ENCODE data around the gene KLK7.
"Not testable (repeated sequence)": the region's sequence is repeated elsewhere in the genome, so short reads cannot be mapped to it uniquely, and the experiment has no call there.

KLK7 gene

GRCh38 chr19:51012661-51013190 is 29.0 kb upstream of the KLK7 start:
- no peak for DNase-seq (ENCODE audit: low read depth, low spot score)

- no peak for DNase-seq (ENCODE audit: low read depth, low spot score)
These were observed 26.5 kb upstream of the KLK7 start for GRCh38 chr19:51010066-51010795.

DNA sequence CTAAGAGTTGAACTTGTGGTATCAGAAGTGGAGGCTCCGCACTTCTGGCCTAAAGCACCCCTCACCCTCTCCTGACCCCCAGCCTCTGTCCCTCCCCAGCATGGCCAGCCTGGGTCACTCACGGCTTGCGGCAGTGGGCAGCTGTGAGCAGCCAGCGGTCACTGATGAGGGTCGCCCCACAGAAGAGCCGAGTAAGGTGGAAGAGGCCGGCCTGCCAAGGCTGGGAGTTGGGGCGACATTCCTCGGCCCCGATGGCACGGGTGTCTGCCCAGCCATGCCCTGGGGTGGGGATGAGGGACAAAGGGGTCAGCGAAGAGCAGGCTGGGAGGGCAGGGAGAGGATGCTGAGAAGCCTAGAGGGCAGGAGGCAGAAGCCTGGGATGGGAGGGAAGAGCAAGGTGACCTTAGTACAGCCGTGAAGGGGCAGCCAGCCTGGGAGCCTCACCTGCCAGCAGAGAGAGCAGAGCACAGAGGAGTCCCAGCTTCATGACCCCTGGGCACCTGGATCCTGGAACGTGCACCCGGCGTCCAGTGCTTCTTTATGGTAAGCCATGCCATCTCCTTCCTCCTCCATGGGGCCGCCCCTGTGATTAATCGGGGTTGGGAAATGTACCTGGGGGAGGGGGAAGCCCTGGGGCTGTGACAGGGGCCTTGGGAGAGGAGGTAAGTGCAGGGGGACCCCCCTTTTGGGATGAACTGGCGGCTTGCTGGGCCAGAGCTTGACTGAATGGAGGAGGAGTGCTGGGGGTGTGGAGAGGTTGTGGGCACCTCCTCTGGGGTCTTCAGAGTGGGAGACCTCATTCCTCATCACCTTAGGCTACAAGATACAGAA is 25.6 kb upstream of the KLK7 start:
- DNase-seq (ENCODE audit: low read depth, low spot score): no peak

DNA sequence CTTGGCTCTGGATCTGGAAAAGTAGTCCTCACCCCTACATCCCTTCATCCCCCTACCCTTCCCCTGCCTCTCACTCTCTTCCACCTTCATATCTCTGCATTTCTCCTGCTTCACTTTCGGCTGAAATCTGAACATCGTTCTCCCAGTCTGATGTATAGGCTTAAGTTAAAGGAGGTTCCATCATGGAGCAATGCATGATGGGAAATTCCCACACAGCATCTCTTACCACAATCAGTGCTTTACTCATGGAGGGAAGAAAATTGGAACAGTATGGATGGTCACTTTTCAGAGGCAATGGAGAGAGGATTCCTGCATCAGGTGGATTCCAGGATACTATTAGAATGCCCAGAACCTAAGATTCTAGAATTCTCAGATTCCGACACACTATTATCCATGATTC is 23.8 kb upstream of the KLK7 start:
- DNase-seq (ENCODE audit: low read depth, low spot score): no peak

- DNase-seq (ENCODE audit: low read depth, low spot score): no peak
These were observed 22.7 kb upstream of the KLK7 start for GRCh38 chr19:51006406-51006805.

DNA sequence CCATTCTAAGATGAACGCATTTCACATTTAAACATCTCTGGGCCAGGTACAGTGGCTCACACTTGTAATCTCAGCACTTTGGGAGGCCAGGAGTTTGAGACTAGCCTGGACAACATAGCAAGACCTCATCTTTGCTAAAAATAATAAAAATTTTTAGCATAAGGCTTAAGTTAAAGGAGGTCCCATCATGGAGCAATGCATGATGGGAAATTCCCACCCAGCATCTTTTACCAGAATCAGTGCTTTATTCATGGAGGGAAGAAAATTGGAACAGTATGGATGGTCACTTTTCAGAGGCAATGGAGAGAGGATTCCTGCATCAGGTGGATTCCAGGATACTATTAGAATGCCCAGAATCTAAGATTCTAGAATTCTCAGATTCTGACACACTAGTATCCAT is 21.5 kb upstream of the KLK7 start:
- no peak for DNase-seq (ENCODE audit: low read depth, low spot score)

- DNase-seq (ENCODE audit: low read depth, low spot score): no peak
These were observed 19.6 kb upstream of the KLK7 start for GRCh38 chr19:51003316-51003715.

- no peak for DNase-seq (ENCODE audit: low read depth, low spot score)
These were observed 19.0 kb upstream of the KLK7 start for GRCh38 chr19:51002542-51003311.

DNA sequence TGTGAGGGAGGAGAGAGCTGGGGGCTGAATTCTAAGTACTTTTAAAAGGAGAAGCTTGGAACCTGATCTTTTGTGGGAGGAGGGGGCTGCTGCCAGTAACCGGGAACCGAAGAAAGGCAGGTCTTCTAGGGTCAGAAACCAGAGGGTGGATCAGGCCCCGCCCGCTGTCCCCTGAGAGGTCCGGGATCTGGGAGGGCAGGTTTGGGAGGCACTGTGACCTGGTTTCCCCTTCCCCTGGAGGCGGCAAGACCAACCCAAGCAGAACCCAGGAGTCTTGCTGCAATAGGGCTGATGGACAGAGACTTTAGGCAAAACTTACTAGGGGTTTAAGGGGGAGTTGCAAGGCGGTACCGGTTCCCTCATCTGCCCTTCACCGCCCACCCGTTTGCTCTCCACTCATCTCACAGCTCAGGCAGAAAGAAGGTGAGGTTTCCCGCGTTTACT is 18.4 kb upstream of the KLK7 start:
- no peak for DNase-seq (ENCODE audit: low read depth, low spot score)

GRCh38 chr19:51001515-51001914 is 17.8 kb upstream of the KLK7 start, which contains the start of gene KLK8:
Gene KLK8 (minus strand): TSS chr19:51001604. CDS start chr19:51001167, 437 bp downstream.
- no peak for DNase-seq (ENCODE audit: low read depth, low spot score)

- DNase-seq (ENCODE audit: low read depth, low spot score): no peak
These were observed 17.3 kb upstream of the KLK7 start for GRCh38 chr19:51000981-51001380.

GRCh38 chr19:51000426-51000825 is 16.7 kb upstream of the KLK7 start:
- no peak for DNase-seq (ENCODE audit: low read depth, low spot score)

DNA sequence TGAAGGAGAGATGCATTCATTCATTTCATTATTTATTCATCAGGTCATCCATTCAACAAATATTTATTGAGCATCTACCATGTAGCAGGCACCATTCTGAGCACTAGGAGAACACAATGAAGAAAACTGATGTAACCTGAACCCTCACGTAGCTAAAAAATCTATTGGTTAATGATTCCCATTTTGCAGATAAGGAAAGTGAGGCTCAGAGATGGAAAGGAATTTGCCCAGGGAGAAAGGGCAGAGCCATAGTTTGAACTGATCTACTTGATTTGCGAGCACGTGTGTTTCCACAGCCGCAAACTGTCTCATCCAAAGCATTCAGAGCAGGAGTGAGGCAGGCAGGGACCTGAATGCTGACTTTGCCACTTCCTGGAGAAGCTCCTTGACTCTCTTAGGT is 15.0 kb upstream of the KLK7 start:
- DNase-seq (ENCODE audit: low read depth, low spot score): no peak

DNA sequence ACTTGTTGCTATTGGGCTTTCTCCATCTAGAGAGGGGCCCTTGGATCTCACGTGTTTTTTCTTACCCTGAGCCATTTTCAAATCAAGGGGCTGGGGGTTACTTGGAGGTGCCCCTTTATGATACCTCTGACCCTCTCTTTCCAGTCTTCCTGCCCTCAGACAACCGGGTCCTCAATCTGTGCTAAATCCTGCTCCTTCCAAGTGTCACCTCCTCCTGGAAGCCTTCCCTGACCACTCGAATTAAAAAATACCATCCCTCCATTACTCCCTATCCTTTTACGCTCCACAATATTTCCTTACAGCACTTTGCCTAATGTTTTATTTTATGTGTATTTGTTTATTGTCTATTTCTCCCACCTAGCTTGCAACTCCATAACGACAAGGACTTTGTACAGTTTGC is 14.3 kb upstream of the KLK7 start:
- DNase-seq (ENCODE audit: low read depth, low spot score): no peak

- DNase-seq (ENCODE audit: low read depth, low spot score): no peak
These were observed 10.4 kb upstream of the KLK7 start for GRCh38 chr19:50994129-50994528.

DNA sequence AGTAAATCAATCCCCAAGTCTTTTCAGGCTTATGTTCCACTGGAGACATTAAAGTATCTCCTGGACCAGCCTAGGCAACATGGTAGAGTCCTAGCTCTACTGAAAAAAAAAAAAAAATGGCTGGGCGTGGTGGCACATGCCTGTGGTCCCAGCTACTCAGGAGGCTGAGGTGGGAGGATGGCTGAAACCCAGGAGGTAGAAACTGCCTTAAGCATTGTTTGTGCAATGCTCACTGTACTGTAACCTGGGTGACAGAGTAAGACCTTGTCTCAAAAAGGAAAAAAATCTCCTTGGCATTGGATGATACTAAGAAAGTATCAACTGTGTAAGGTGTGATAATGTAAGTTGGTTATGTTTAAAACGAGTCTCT is 8.9 kb upstream of the KLK7 start:
- DNase-seq (ENCODE audit: low read depth, low spot score): no peak

GRCh38 chr19:50984416-50984815 is 699 bp upstream of the KLK7 start:
- not testable (repeated sequence) for DNase-seq (ENCODE audit: low read depth, low spot score)

- DNase-seq (ENCODE audit: low read depth, low spot score): no peak
These were observed 1.5 kb downstream of the KLK7 start for GRCh38 chr19:50982186-50982585.

DNA sequence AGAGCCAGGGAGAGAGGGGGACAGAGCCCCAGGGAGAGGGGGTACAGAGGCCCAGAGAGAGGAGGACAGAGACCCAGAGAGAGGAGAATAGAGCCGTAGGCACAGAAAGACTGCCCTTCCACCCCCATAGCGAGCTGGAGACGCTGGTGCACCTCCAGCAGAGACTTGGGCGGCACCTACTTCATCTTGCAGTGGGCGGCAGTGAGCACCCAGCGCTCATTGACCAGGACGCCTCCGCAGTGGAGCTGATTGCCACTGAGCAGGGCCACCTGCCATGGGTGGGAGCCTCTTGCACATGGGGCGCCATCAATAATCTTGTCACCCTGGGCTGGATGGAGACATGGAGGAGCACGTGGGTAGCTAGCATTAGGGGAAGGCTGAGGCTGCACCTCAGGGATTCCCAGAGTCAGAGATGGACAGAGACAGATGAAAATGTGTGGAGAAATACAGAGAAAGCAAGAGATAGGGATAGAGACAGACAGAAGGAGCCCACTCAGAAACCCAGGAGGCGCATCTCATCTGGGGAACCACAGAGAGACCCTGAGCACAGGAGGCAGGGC is 2.0 kb downstream of the KLK7 start:
- no peak for DNase-seq (ENCODE audit: low read depth, low spot score)

DNA sequence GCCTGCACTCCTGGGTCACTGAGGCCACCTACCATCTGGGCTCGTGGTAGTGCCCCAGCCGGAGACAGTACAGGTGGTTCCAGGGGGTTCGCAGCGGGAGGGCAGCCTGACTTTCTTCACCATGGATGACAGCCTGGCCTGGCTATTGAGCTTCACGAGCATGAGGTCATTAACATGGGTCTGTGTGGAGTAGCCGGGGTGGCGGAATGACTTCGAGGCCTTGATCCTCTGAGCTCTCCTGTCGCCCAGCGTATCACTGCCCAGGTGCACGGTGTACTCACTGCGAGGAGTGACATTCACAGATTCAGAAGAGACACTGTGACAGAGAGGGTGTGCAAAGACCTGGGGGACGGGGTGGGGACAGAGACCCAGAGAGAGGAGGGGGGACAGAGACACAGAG is 3.5 kb downstream of the KLK7 start:
- DNase-seq (ENCODE audit: low read depth, low spot score): no peak

DNA sequence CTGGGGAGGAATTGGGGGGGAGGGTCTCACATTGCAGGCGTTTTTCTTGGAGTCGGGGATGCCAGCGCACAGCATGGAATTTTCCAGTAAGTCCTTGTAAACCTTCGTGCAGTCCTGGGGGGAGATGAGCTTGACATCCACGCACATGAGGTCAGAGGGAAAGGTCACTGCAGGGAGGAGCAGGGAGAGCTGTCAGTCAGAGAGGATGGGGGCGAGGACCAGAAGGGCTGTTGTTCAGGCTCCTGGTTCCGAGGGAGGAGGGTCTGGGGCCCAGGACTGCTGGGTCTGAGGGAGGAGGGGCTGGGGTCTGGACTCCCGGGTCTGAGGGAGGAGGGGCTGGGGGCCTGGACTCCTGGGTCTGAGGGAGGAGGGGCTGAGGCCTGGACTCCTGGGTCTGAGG is 4.0 kb downstream of the KLK7 start:
- DNase-seq (ENCODE audit: low read depth, low spot score): no peak

Data from brain pericyte (primary cell).